GM21367 (cell line): ENCODE measurements around the gene MAIP1.

Experiments
- ATAC-seq: cut with Tn5 transposase; IDR thresholded peaks from one replicate; pipeline ENCODE4 v1.9.1; 2021; ENCODE audit not compliant: unreplicated experiment

The MAIP1 gene

GRCh38 chr2:199946836-199947235, 8.5 kb upstream of the MAIP1 start:
- no peak for ATAC-seq

GRCh38 chr2:199950396-199950795, 5.0 kb upstream of the MAIP1 start:
- no peak for ATAC-seq

GRCh38 chr2:199951023-199951422, 4.4 kb upstream of the MAIP1 start:
- ATAC-seq, result no peak

GRCh38 chr2:199955007-199955338, 409 bp upstream of the MAIP1 start:
- peak; percentile 46 for ATAC-seq

- no peak for ATAC-seq
These were observed 639 bp downstream of the MAIP1 start for GRCh38 chr2:199956062-199956380.

- no peak for ATAC-seq
These were observed 2.6 kb downstream of the MAIP1 start for GRCh38 chr2:199958014-199958413.

GRCh38 chr2:199962203-199962602, 6.8 kb downstream of the MAIP1 start:
- no peak for ATAC-seq

- no peak for ATAC-seq
These were observed 11.0 kb downstream of the MAIP1 start for GRCh38 chr2:199966405-199966804.

GRCh38 chr2:199966976-199967375, 11.6 kb downstream of the MAIP1 start:
- ATAC-seq, result no peak

GRCh38 chr2:199968126-199968525, 12.7 kb downstream of the MAIP1 start:
- ATAC-seq, result no peak

- ATAC-seq, result no peak
These were observed 16.8 kb downstream of the MAIP1 start for GRCh38 chr2:199972088-199972626.

GRCh38 chr2:199973703-199974102, 18.3 kb downstream of the MAIP1 start:
- ATAC-seq, result no peak

GRCh38 chr2:199975273-199975895, 20.0 kb downstream of the MAIP1 start:
- ATAC-seq, result no peak

- peak; percentile 42 for ATAC-seq
These were observed 22.6 kb downstream of the MAIP1 start for GRCh38 chr2:199977984-199978415.

GRCh38 chr2:199979398-199979797, 24.0 kb downstream of the MAIP1 start:
- ATAC-seq, result no peak

- peak; percentile 37 for ATAC-seq
These were observed 24.6 kb downstream of the MAIP1 start for GRCh38 chr2:199979832-199980628.

- ATAC-seq, result no peak
These were observed 26.9 kb downstream of the MAIP1 start for GRCh38 chr2:199982126-199982843.

- no peak for ATAC-seq
These were observed 28.2 kb downstream of the MAIP1 start for GRCh38 chr2:199983534-199983933.

GRCh38 chr2:199984159-199984558, 28.8 kb downstream of the MAIP1 start:
- no peak for ATAC-seq

- ATAC-seq, result no peak
These were observed 29.4 kb downstream of the MAIP1 start for GRCh38 chr2:199984755-199985154.

GRCh38 chr2:199985625-199986207, 30.3 kb downstream of the MAIP1 start:
- ATAC-seq, result peak; percentile 88
